ENCODE results near the gene SLC29A3. TPM values are rescaled to one million over a fixed set of nuclear protein-coding genes. Genes with fewer than 3 reads are reported as not detected.
A peak's percentile ranks its signal among the peaks of the same experiment; 100 is the strongest.

Gene SLC29A3
- total RNA-seq, 2 donors from 2014 or later, result 14.1 to 16.8 TPM

DNA sequence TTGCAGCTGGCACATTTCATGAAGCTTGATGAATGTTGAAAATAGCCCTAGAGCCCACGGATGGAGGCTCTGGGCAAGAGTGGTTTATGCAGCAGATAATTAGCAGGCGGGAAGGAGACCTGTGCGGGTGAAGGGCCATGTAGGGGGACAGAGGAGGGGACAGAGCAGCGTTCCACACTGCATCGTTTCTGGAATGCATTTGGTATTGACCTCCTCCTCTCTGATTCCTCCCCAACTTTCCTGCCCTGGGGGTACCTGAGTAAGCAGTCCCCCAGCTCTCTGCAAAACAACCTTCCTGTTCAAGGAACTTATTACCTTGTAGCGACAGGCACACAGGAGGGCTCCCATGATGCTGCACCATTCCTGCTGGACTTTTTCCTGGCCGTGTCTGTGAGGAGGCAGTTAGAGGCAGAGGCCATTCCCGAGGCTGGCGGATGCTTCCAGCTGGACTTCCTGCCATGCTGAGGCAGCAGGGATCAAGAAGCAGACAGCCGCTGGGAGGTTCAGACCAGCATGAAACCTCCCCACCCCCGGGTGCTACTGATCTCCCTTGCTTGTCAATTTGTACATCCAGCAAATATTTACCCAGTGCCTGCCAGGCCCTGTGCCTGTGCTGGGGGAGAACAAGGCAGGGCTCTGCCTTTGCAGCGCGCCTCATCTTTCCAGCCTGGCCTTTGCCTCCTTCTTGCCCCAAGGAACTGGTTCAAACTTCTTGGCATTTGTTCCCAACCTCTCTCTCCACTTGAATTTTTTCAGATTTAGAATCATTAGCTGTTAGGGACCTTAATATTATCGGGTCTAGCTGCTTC is 28.7 kb downstream of the SLC29A3 start:
- DNase-seq, result no peak
- H3K9ac ChIP-seq (ENCODE audit: extremely low read depth, low read length, poor library complexity, severe bottlenecking), result no peak overlapping the region
- 88 to 94% methylated on average over 9 to 14 of the region's 14 CpGs for WGBS, 2 experiments (ENCODE audit: insufficient coverage in 1 of 2, insufficient read length in 1 of 2)

GRCh38 chr10:71348850-71349249 is 29.8 kb downstream of the SLC29A3 start:
- H3K27ac Mint-ChIP-seq, result no peak overlapping the region
- TF ChIP-seq CTCF (conservative IDR thresholded peaks at IDR 0.05), result no peak
- no peak overlapping the region for H3K9ac ChIP-seq (ENCODE audit: extremely low read depth, low read length, poor library complexity, severe bottlenecking)
- peaks cover 33% of the 10 kb centered on the region for H3K36me3 Mint-ChIP-seq (ENCODE audit: low read depth)
- H3K4me3 Mint-ChIP-seq, result no peak overlapping the region
- H3K27me3 ChIP-seq (ENCODE audit: control insufficient read depth, insufficient read depth, low read length, poor library complexity, severe bottlenecking), result no peaks in the 10 kb centered on the region
- H3K9me3 Mint-ChIP-seq, result no peaks in the 10 kb centered on the region
- no peaks in the 10 kb centered on the region for H3K27me3 Mint-ChIP-seq (ENCODE audit: insufficient read depth)
- no peak overlapping the region for H3K27ac ChIP-seq (ENCODE audit: low read depth, low read length)
- H3K36me3 ChIP-seq (ENCODE audit: control insufficient read depth, insufficient read depth, low read length), result peaks cover under 1% of the 10 kb centered on the region
- no peak for DNase-seq
- no peaks in the 10 kb centered on the region for H3K4me1 ChIP-seq (ENCODE audit: control insufficient read depth, insufficient read depth, low read length)
- peaks cover 16% of the 10 kb centered on the region for H3K4me1 Mint-ChIP-seq
- no peaks in the 10 kb centered on the region for H3K9me3 ChIP-seq (ENCODE audit: control insufficient read depth, low read length)
- 80 to 89% methylated on average over 1 of the region's 1 CpG for WGBS, 2 experiments (ENCODE audit: insufficient coverage in 1 of 2, insufficient read length in 1 of 2)
- H3K4me3 ChIP-seq (ENCODE audit: low read length), result no peak overlapping the region

More for the DNA sequence above, 28.7 kb downstream of the SLC29A3 start:
- Mint-ChIP-seq H3K27ac (peak overlapping the region; percentile 18), H3K27me3 (ENCODE audit: insufficient read depth) (no peaks in the 10 kb centered on the region), H3K4me1 (peaks cover 17% of the 10 kb centered on the region), H3K4me3 (no peak overlapping the region), H3K9me3 (no peaks in the 10 kb centered on the region), H3K36me3 (ENCODE audit: low read depth) (peaks cover 23% of the 10 kb centered on the region)
- Histone ChIP-seq H3K4me1 (ENCODE audit: control insufficient read depth, insufficient read depth, low read length) (no peaks in the 10 kb centered on the region), H3K27me3 (ENCODE audit: control insufficient read depth, insufficient read depth, low read length, poor library complexity, severe bottlenecking) (no peaks in the 10 kb centered on the region), H3K27ac (ENCODE audit: low read depth, low read length) (no peak overlapping the region), H3K4me3 (ENCODE audit: low read length) (no peak overlapping the region), H3K36me3 (ENCODE audit: control insufficient read depth, insufficient read depth, low read length) (no peaks in the 10 kb centered on the region), H3K9me3 (ENCODE audit: control insufficient read depth, low read length) (no peaks in the 10 kb centered on the region)
- no peak for TF ChIP-seq CTCF (conservative IDR thresholded peaks at IDR 0.05)

DNA sequence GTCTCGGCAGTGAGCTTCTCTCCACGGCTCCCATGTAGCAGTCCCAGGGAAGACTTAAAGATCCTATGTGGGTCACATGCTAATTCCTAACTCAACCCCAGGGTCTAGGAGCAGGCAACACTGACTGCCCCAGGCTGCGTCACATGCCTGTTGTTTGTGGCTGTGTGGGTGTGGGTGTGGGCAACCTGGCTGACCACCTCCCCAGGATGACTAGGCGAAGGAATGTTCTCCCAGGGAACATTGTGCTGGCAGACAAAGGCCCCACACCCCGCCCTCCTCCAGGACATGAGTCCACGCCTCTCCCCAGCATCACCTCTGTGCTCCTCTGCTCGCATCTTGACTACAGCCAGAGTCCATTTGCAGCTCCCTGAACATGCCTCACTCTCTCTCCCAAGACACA is 30.3 kb downstream of the SLC29A3 start:
- no peaks in the 10 kb centered on the region for H3K27me3 ChIP-seq (ENCODE audit: control insufficient read depth, insufficient read depth, low read length, poor library complexity, severe bottlenecking)
- 90% methylated on average over 5 to 7 of the region's 7 CpGs for WGBS, 2 experiments (ENCODE audit: insufficient coverage in 1 of 2, insufficient read length in 1 of 2)

More for the DNA sequence above, 30.3 kb downstream of the SLC29A3 start:
- DNase-seq, result no peak
- no peak overlapping the region for H3K4me3 ChIP-seq (ENCODE audit: low read length)
- peaks cover 4% of the 10 kb centered on the region for H3K36me3 ChIP-seq (ENCODE audit: control insufficient read depth, insufficient read depth, low read length)
- no peak overlapping the region for H3K4me3 Mint-ChIP-seq
- no peaks in the 10 kb centered on the region for H3K27me3 Mint-ChIP-seq (ENCODE audit: insufficient read depth)
- H3K9me3 Mint-ChIP-seq, result no peaks in the 10 kb centered on the region
- H3K4me1 ChIP-seq (ENCODE audit: control insufficient read depth, insufficient read depth, low read length), result no peaks in the 10 kb centered on the region
- H3K27ac Mint-ChIP-seq, result no peak overlapping the region
- H3K4me1 Mint-ChIP-seq, result peaks cover 11% of the 10 kb centered on the region
- peaks cover 33% of the 10 kb centered on the region for H3K36me3 Mint-ChIP-seq (ENCODE audit: low read depth)
- no peaks in the 10 kb centered on the region for H3K9me3 ChIP-seq (ENCODE audit: control insufficient read depth, low read length)
- H3K9ac ChIP-seq (ENCODE audit: extremely low read depth, low read length, poor library complexity, severe bottlenecking), result no peak overlapping the region
- H3K27ac ChIP-seq (ENCODE audit: low read depth, low read length), result no peak overlapping the region
- TF ChIP-seq CTCF (conservative IDR thresholded peaks at IDR 0.05), result no peak

Measured in endodermal cell (in vitro differentiated cells).